Measurements from ENCODE around the gene ZNF611.
A peak's percentile ranks its signal among the peaks of the same experiment; 100 is the strongest.
"Not testable (repeated sequence)": the region's sequence is repeated elsewhere in the genome, so short reads cannot be mapped to it uniquely, and the experiment has no call there.

Gene ZNF611

DNA sequence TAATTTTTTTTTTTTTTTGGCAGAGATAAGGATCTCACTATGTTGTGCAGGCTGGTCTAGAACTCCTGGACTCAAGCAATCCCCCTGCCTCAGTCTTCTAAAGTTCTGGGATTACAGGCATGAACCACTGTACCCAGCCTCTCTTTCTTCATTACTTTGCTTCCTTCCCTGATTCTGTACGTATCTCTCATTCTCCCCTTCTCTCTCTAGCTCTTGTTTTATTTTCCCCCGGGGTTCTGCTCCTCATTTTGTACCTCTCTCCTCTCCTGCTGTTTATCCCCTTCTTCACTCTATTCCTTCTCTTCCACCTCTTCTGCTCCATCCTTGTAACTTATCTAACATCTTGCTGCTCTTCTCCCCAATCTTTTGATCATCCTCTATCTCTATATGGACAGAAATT, 46.5 kb downstream of the ZNF611 start:
- H3K9me3 ChIP-seq = no peaks in the 10 kb centered on the region
- intact Hi-C loops (cut with DNase I; ENCODE audit: low total_unique reads) = no loop called here
- H3K4me3 ChIP-seq = no peak overlapping the region
- TF ChIP-seq, protein P1, sequence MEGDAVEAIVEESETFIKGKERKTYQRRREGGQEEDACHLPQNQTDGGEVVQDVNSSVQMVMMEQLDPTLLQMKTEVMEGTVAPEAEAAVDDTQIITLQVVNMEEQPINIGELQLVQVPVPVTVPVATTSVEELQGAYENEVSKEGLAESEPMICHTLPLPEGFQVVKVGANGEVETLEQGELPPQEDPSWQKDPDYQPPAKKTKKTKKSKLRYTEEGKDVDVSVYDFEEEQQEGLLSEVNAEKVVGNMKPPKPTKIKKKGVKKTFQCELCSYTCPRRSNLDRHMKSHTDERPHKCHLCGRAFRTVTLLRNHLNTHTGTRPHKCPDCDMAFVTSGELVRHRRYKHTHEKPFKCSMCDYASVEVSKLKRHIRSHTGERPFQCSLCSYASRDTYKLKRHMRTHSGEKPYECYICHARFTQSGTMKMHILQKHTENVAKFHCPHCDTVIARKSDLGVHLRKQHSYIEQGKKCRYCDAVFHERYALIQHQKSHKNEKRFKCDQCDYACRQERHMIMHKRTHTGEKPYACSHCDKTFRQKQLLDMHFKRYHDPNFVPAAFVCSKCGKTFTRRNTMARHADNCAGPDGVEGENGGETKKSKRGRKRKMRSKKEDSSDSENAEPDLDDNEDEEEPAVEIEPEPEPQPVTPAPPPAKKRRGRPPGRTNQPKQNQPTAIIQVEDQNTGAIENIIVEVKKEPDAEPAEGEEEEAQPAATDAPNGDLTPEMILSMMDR (IDR thresholded peaks at IDR 0.05) = no peak
- H3K27me3 ChIP-seq = no peaks in the 10 kb centered on the region
- peaks cover 0 to 34% (median 17%) of the 10 kb centered on the region in 4 donors for H3K4me1 ChIP-seq
- peak overlapping the region in 1 of 2 donors; percentile 92 for H3K27ac ChIP-seq
- H3K36me3 ChIP-seq = peaks cover 0 to 6% (median under 1%) of the 10 kb centered on the region in 3 donors
- no peak for DNase-seq

DNA sequence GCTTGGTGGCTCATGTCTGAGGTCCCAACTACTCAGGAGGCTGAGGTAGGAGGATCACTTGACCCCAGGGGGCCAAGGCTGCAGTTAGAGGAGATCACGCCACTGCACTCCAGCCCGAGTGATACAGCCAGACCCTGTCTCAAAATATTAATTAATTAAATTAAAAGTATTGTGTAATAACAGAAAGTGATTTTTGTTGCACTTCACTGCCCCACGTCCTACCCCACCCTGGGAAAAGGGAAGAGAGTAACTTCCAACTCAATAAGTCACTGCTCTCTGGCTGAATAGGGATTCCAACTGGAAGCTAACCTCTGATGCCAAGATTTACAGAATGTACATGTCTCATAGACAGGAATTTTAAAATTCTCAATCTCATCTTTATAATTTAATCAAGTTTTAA, 47.2 kb downstream of the ZNF611 start:
- Histone ChIP-seq H3K4me3 (no peak overlapping the region), H3K9me3 (no peaks in the 10 kb centered on the region), H3K36me3 (peaks cover 0 to 13% (median 4%) of the 10 kb centered on the region in 3 donors), H3K27ac (peak overlapping the region in 1 of 2 donors; percentile 92), H3K27me3 (no peaks in the 10 kb centered on the region), H3K4me1 (peaks cover 0 to 34% (median 17%) of the 10 kb centered on the region in 4 donors)
- intact Hi-C loops (cut with DNase I; ENCODE audit: low total_unique reads) = no loop called here
- DNase-seq = no peak
- TF ChIP-seq, protein P1 (IDR thresholded peaks at IDR 0.05) = no peak

DNA sequence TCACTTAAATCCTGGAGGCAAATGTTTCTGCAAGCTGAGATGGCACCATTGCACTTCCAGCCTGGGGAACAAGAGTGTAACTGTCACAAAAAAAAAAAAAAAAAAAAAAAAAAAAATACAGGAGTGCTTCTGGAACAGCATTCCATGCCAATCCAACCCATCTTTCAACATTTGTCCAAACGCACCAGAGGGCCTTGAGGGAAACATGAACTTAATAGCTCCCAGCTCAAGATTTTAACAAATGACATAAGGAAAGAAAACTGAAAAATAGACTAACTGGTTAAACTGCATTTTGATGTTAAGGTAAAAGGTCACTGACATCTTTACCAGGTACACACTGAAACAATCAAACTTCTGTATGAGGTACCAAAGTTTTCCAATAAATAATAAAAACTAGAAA, 49.0 kb downstream of the ZNF611 start:
- Histone ChIP-seq H3K9me3 (no peaks in the 10 kb centered on the region), H3K27ac (no peak overlapping the region), H3K27me3 (no peaks in the 10 kb centered on the region), H3K4me1 (peaks cover 0 to 34% (median 14%) of the 10 kb centered on the region in 4 donors), H3K4me3 (no peak overlapping the region), H3K36me3 (peaks cover 0 to 15% (median 4%) of the 10 kb centered on the region in 3 donors)
- TF ChIP-seq, protein P1 (IDR thresholded peaks at IDR 0.05) = no peak
- no peak for DNase-seq
- intact Hi-C loops (cut with DNase I; ENCODE audit: low total_unique reads) = no loop called here

DNA sequence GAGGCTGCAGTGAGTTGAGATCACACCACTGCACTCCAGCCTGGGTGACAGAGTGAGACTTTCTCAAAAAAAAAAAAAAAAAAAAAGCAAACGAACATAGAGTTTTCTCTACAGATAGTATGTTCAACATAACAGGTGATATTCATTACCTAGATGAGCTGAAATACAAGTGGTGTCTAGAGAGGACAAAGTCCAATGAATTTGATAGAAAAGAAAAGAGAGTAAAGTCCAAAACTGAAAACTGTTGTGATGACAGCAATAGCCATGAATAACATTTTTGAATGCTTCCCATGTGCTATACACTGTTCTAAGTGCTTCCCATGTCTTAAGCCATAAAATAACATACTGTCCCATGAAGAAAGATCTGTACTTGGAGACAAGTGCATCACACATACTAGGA, 53.6 kb downstream of the ZNF611 start:
- H3K27me3 ChIP-seq; H3K9me3 ChIP-seq; H3K4me3 ChIP-seq; DNase-seq; H3K27ac ChIP-seq; intact Hi-C loops (cut with DNase I; ENCODE audit: low total_unique reads): not testable (repeated sequence)
- Histone ChIP-seq H3K36me3 (peaks cover 0 to 15% (median 4%) of the 10 kb centered on the region in 3 donors), H3K4me1 (peaks cover 0 to 11% (median 3%) of the 10 kb centered on the region in 4 donors)

DNA sequence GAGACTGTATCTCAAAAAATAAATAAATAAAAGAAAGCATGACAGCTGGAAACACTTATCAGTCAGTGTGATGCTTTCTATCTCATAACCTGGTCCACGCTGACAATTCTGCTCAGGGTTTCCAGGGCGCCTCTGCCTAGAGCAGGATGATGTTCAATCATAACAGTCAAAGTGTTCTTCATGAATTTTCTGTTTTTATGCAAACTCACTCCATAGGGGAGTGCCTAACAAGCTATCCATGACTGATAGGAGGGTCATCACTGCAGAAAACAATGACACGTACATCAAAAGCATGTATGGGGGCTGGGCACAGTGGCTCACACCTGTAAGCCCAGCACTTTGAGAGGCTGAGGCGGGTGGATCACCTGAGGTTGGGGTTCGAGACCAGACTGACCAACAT, 55.2 kb downstream of the ZNF611 start:
- H3K4me3 ChIP-seq = no peak overlapping the region
- no peaks in the 10 kb centered on the region for H3K27me3 ChIP-seq
- intact Hi-C loops (cut with DNase I; ENCODE audit: low total_unique reads) = no loop called here
- H3K36me3 ChIP-seq = peaks cover 0 to 15% (median 9%) of the 10 kb centered on the region in 3 donors
- no peak for DNase-seq
- no peaks in the 10 kb centered on the region for H3K9me3 ChIP-seq
- no peak overlapping the region for H3K27ac ChIP-seq
- TF ChIP-seq, protein P1 (IDR thresholded peaks at IDR 0.05) = no peak
- H3K4me1 ChIP-seq = peaks cover 0 to 7% (median 0%) of the 10 kb centered on the region in 4 donors

DNA sequence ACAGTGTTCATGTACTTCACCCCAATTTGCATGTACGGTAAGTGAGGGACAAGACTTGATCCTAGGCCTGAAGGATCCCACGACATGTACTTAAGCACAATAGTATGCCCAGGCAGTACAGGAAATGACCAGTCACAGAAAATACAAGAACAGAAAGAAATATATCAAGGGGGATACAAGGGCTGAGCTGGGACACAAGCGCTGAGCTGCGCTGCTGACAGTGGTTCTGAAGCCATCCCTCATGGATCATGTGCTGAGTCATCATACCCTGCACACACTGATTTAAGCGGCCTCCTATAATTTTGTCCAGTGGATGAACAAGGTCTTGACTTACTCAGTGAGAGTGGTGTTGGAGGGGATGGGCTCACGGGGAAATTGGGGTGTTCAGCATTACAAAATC, 59.6 kb downstream of the ZNF611 start:
- DNase-seq; H3K4me1 ChIP-seq; H3K4me3 ChIP-seq; H3K36me3 ChIP-seq; H3K9me3 ChIP-seq; H3K27ac ChIP-seq; H3K27me3 ChIP-seq; intact Hi-C loops (cut with DNase I; ENCODE audit: low total_unique reads): not testable (repeated sequence)

DNA sequence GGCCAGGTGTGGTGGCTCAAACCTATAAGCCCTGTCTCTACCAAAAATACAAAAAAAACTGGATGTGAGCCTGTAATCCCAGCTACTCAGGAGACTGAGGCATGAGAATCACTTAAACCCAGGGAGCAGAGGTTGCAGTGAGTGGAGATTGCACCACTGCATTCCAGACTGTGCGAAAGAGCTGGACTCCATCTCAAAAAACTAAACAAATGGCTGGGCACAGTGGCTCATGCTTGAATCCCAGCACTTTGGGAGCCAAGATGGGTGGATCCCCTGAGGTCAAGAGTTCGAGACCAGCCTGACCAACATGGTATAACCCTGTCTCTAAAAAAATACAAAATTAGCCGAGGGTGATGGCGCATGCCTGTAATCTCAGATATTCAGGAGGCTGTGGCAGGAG, 61.8 kb downstream of the ZNF611 start:
- Histone ChIP-seq H3K9me3 (no peaks in the 10 kb centered on the region), H3K36me3 (peaks cover 0 to 13% (median 0%) of the 10 kb centered on the region in 3 donors), H3K27me3 (no peaks in the 10 kb centered on the region), H3K4me3 (no peak overlapping the region), H3K27ac (no peak overlapping the region), H3K4me1 (peaks cover 0 to 5% (median 0%) of the 10 kb centered on the region in 4 donors)
- intact Hi-C loops (cut with DNase I; ENCODE audit: low total_unique reads) = no loop called here
- TF ChIP-seq, protein P1 (IDR thresholded peaks at IDR 0.05) = no peak
- DNase-seq = no peak

Data from tibial artery (tissue), 4 donors.